ENCODE data around the gene SLC6A8.

- TF ChIP-seq POLR2A (IDR thresholded peaks at IDR 0.05) (no peak), CTCF (IDR thresholded peaks at IDR 0.05) (no peak), EP300 (IDR thresholded peaks at IDR 0.05) (no peak)
Measured at GRCh38 chrX:153687121-153688039, at the start of gene SLC6A8.
